NCI-H748 (cell line): ENCODE measurements around the gene IL21R.
"Not testable (repeated sequence)": the region's sequence is repeated elsewhere in the genome, so short reads cannot be mapped to it uniquely, and the experiment has no call there.

Experiments
- DNase-seq: peaks from one replicate; lab custom pipeline; 2025; ENCODE audit not compliant: unreplicated experiment; lab: John Stamatoyannopoulos, UW

IL21R gene

DNA sequence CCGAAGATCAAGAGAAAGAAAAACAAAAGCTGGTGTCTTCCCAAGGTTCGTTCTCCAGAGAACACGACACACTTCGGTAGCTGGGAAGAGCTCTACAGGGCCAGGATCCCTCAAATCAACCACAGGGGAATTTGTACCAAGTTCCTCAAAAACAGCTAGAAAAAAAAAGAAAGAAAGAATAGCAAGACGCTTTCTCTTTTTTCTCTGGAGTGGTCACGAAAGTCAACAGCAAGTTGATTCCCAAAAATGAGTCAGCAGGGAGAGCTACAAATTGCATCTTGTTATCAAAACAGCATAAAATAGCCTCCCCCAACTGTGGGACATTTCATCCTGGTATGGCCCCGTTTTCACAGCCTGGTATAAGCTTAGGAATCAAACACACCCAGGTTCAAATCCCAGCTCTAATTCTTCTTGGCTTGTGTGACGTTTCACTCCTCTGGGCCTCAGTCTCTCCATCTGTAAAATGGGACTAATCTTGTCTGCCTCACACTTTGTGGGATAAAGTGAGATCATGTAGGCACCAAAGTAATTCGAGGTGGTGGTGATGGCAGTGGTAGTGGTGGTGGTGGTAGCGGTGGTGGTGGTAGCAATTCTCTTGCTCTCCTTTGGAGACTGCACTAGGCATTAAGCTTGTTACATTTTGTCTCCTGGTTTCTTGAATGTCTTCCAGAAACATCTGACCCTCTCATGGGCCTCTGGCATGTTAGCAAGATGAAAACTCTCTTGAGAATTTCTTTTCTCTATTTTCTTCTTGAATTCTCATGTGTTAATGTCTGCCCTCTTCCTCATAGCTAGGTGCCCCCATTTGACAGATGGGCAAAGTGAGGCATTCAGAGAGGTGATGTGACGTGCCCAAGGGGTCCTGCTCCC lies 988 bp upstream of the IL21R start:
- no peak for DNase-seq

DNA sequence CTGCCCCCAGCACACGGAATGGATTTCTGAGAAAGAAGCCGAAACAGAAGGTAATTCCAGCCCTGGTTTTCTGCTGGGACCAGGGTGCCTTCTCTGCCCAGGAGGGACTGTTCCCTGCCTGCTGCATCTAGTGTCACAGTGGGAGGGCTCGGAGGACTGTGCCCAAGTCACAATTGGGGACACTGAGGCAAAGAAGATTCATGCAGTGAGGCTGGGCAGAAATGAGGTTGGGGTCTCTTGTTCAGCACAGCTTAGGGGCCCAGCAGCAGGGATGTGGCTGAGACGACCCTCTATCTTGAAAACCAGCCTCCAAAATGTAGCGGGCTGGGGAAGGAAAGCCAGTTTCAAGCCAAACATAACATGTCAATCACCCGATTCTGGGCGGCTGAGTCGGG lies 592 bp downstream of the IL21R start:
- DNase-seq, result no peak

DNA sequence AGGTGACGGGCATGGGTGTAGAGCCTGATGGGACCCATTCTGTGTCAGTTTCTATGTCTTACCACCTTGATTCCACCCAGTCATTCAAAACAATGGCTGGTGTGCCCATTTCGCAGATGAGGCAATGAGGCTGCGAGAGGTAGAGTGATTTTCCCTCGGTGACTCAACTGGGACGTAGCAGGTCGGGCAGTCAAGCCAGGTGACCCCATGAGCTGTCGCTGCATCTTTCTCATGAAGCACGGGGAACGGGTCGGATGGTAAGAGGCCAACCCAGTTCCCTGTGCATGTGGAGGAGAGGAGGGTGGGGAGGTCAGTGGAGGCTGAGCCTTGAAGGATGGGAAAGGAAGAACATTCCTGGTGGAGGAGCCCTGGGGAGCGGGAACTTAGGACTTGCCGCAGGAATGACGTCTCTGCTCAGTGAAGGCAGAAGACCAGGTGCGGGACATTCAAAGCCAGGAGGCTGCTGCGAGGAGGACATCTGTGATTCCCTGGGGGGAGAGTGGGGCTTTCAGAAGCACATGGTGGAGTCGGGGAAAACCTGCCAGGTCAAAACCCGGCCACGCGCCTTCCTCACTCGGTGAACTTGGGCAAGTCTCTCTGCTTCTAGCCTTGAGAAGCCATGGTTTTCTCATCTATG lies 1.1 kb downstream of the IL21R start:
- DNase-seq, result no peak

DNA sequence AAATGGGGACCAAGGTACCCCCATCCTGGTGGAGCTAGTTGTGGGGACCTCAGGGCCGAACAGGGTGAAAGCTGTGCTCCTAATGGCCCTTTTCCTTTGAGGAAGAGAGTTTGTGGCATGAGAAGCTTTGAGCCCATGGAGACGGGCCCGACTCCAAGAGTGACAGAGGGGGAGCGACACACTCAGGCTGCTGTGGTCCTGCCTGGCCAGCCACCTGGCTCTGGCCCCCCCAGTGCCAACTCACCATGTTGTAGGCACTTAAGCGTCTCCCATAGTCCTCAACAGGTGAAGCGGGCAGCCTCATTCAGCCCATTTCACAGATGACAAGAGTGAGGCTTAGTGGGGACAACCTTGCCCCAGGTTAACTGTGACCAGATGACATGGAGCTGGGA lies 1.6 kb downstream of the IL21R start:
- DNase-seq, result no peak

DNA sequence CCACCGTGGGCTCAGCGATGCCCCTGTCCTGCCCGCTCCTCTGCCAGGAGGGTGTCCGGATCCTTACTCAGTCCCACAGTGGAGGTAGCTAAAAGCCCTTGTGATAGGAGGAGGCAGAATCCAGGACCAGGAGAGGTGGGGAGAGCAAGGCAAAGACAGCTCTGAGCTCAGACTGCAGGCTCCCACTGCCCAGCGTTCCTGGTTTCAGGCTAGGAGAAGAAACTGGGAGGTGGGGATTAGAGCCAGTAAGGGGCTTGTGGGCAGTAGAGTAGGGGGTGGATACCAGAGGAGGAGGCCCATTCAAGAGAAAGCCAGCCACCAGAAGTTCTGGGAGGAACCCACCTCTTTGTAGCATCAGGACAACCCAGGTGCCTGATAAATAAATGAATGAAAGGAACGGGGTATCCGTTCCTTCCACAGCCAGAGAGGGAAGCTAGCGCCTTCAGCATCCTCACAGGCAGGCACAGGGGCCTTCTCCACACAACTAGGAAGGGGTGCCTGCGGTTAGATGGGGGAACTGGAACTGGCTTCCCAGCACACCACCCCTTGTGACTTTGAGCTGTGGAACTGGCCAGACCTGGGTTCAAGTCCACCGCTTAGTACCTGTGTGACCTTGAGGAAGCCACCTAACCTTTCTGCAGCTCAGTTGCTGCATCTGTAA lies 2.3 kb downstream of the IL21R start:
- no peak for DNase-seq

DNA sequence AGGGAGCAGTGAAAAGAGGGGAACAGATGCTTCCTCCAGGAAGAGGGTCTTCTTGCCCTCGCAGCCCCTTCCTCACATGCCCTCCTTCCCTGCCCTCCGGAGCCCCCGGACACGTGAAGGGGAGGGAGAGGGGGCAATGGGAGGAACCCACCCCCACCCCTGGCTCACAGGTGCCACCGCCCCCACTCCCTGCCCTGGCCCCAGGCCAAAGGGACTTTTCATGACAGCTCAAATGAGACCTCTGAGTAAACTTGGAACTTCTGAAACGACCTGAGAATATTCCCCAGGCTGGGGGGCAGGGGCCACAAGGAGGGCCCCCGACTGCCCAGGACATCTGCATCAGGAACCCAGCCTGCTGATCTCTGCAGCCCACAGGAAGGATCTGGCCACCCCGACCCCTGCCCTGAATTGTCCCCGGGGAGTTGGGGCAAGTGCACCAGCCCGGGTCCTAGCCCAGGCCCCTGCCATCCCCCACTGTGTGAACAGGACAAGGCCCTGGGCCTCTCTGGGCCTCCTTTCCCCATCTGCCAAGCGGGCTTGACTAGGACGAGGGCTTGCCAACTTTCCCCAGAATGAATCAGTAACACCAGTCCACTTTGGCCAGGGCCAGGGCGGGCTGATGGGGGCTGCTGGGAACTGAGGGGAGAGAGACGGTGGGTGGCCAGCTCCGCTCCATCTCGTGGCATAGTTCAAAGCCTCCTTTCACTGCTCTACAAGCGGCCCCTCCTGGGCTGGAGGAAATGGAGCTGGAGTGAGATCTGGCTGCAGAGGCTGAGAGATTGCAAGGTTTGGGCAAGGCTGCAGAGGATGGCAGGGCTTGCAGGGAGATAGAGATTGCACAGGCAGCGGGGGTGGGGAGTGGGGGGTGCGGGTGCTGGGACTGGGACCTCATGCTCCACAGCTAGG lies 3.8 kb downstream of the IL21R start:
- DNase-seq, result no peak

DNA sequence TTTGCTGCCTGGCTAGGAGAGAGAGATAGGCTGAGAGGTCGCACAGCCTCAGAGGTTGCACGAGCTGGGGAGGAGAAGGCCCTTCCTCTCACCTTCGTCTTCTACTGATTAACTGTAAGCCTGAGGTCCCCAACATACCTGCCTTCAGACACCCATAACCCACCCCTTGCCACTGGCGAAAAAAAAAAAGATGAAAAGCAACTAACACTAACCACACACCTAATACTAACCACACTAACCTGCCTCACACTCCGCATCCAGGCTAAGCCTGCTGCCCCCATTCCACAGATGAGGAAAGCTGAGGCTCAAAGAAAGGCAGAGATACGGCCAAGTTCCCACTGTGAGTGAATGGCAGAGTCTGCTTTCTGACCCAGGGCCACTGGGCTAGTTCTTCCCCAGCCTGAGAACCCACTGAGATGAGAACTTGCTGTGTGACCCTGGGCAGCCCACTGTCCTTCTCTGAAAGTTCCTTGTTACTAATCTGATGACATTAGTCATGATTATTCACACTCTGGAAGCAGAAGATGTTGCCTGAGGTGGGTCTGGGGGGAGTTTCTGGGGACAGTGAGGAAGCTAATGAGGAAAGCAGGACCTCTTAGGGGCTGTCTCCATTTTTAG lies 4.6 kb downstream of the IL21R start:
- DNase-seq, result no peak

DNA sequence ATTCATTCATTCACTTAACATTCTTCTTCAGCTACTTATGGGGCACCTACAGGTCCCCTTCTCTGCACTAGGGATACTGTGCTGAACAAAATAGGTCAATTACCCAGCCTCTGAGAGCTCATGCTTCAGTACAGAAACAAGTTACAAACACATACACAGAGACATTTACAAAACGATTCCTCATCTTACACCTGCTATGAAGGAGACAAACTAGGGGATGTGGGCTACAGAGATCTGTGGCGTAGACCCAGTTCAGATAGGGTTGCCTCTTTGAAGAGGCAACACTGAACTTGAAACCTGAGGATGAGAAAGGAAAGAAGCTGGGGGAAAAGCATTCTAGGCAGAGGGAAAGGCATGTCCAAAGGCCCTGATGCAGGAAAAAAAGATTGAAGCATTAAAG lies 5.2 kb downstream of the IL21R start:
- no peak for DNase-seq

DNA sequence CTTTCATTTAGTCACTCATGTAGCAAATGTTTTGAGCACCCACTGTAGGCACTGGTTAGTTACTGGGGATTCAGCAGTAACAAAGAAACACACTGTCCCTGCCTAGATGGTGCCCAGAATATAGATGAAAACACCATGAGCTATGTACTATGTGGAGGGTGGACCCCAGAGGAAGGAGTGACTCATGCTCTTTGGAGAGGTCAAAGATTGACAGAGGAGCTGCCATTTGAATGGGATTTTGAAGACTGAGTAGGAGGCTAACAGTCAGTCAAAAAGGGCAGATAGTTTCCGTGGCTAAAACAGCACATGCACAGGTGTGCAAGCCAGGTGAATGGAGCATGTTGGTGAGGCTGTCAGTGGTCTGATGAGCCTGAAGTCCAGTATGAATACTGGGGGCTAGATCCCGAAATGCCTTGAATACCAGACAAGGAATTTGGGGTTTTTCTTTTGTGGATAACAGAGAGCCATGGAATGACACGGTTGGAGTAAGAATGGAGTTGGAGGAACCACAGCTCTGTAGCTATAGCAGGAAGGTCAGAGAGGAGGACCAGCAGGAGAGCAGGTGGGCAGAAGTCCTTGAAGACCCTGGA lies 6.1 kb downstream of the IL21R start:
- no peak for DNase-seq

DNA sequence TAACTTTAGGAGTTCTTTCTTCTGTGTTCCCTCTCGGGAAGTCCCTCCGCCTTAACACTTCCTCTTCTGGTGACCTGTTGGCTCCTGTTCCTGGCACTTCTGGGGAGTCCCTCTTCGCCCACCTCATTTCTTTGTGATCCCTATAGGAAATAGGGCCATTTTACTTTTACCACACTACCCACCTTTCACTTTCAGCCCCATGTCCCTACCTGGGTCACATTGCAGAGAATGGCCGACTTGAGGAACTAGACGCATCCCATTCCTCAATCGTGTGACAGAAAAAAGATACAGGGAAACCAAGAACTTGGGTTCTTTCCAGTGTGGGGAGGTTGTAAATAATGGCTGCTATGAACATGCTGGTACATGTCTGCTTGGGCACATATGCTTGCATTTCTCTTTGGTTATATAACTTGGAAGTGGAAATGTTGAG lies 6.6 kb downstream of the IL21R start:
- no peak for DNase-seq

DNA sequence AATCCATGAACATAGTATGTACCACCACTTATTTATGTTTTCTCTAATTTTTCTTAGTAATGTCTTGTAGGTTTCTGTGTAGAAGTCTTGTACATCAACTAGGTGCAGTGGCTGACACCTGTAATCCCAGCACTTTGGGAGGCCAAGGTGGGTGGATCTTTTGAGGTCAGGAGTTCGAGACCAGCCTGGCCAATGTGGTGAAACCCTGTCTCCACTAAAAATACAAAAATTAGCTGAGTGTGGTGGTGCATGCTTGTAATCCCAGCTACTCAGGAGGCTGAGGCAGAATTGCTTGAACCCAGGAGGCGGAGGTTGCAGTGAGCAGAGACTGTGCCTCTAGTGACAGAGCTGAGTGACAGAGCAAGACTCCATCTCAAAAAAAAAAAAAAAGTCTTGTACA lies 8.0 kb downstream of the IL21R start:
- not testable (repeated sequence) for DNase-seq

DNA sequence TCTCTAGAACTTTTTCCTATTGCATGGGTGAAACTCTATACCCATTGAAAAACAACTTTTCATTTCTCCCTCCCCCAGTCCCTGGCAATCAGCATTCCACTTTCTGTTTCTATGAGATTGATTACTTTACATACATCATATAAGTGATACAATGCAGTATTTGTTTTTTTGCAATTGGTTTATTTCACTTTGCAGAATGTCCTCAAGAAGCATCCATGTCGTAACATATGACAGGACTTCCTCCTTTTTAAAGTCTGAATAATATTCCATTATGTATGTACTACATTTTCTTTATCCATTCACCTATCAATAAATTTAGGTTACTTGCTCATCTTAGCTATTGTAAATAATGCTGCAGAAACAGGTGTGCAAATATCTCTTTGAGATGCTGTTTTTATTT lies 8.8 kb downstream of the IL21R start:
- no peak for DNase-seq

DNA sequence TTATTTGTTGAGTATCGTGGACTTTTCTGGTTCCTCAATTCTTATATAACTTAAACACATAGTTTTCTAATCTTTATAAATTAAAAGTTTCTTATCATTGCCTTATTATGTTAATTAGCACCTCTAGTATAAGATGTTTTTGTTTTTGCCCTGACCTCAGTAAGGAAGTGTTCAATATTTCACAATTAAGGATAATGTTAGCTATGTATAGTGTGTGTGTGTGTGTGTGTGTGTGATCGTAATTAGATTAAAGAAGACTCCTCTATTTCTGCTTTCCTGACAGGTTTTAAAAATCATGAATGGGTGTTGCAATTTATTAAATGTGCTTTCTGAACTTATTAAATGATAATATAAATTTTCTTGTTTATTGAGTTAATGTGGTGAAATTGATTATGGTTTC lies 12.0 kb downstream of the IL21R start:
- DNase-seq, result no peak

DNA sequence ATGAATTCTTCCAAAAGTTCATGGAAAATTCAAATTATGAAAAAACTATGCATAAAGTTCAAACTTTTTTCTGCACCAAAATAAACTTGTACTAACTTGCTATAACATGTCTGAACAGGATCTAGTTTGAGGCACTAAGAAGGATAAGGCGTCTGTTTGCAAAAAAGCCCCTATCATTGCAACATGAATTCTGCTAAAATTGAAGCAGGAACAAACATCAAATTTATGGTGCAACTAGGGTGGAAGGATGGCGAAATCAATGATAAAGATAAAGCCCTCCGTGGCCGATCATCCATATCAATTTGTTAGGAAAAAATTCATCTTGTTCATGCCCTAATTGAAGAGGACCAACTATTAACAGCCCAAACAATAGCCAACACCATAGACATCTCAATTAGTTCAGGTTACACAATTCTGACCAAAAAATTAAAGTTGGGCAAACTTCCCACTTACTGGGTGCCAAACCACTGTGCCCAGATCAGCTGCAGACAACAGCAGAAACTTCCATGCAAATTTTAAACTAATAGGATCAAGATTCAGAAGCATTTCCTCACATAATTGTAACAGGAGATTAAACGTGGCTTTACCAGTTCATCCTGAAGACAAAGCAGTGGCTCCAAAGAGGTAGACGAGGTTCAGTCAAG lies 12.9 kb downstream of the IL21R start:
- no peak for DNase-seq

DNA sequence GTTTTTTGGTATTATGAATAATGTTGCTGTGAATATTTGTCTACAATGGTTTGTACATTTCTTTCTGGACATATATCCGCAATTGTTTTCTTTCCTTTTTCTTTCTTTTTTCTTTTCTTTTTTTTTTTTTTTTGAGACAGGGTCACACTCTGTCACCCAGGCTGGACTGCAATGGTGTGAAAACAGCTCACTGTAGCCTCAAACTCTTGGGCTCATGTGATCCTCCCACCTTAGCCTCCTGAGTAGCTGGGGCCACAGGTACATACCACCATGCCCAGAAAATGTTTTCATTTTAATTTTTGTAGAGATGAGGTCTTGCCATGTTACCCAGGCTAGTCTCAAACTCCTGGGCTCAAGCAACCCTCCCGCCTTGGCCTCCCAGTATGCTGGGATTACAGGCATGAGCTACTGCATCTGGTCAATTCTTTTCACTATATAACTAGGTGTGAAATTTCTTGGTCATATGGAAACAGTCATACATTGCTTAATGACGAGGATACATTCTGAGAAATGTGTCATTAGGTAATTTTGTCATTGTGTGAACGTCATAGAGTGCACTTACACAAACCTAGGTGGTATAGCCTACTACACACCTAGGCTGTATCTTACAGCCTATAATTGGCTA lies 15.2 kb downstream of the IL21R start:
- DNase-seq, result no peak

DNA sequence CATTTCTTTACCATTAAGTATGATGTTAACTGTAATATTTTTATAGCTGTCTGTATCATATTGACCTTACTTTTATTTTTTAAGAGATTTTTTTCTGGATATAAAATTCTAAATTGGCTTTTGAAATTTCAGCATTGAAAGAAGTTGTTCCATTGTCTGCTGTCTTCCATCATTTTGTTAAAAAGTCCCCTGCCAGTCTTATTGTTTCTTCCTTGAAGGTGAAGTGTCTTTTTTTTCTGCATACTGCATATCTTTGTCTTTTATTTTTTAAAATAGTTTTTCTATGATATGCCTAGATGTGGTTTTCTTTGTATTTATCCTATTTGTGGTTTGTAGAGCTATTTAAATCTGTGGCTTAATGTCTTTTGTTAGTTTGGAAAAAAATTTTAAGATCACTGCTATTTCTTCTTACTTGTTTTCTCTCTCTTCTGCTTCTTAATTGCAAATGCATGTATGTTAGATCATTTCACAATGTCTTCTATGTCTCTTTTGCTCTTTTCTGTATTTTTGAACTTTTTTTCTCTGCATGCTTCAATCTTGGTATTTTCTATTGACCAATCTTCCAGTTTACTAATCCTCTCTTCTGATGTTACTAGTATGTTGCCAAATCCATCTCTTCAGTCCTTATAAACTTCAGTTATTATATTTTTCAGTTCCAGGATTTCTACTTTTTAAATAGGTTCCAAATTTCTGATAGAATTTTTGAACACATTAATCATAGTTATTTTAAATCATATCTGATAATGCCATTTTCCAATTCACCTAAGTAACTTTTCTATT lies 20.2 kb downstream of the IL21R start:
- DNase-seq, result no peak

DNA sequence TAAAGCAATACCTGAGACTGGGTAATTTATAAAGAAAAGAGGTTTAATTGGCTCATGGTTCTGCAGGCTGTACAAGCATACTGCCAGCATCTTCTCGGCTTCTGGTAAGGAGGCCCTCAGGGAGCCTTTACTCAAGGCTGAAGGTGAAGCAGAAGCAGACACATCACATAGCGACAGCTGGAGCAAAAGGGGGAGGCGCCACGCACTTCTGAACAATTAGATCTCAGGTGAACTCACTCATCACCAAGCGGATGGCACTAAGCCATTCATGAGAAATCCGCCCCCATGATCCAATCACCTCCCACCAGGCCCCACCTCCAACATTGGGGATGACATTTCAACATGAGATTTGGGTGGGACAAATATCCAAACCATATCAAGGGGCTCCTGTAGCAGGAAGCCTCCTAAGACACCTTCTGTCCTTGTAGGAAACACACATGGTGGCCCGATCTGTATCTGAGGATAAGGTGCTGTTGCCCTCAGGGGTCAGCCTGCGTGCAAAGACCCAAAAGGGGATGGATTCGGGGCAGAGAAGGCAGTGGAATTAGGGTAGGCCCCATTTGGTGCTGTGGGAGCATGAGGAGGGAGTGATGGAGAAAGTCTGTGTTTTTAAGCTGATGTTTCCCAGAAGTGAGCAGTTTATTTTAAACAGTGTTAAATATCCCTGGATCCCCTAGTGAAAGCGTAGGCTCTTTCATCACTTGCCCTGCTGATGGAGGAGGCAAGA lies 23.0 kb downstream of the IL21R start:
- no peak for DNase-seq

DNA sequence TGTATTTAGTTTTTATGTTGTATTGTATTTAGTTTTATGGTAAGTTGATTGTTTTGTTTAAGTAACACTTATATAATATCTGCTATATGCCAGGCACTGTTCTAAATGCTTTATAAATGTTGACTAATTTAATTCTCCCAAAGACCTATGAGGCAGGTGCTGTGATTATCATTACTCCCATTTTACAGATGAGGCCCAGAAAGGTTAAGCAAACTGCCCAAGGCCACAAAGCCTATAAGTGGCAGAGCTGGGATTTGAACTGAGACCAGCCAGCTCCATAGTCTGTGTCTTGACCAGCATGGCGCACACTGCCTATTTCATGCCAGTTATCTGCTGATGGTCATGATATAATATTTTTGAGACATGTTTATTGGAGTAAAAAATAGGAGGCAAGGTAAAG lies 24.0 kb downstream of the IL21R start:
- DNase-seq, result no peak
